Peyer's patch (tissue), 4 donors: Measurements from ENCODE around the gene RNF166. TPM values are rescaled to one million over a fixed set of nuclear protein-coding genes. Genes with fewer than 3 reads are reported as not detected.

Source experiments
- DNase-seq, 3 donors: peaks; one replicate each; pipeline ENCODE4 v3.0.0-alpha.2; 2017 to 2019
- H3K27ac ChIP-seq, 4 donors: fragments of 200-600 bp; sonication (generic); one replicate each; pipeline ENCODE4 v1.5.1; 2016 to 2019
- H3K27me3 ChIP-seq, 2 donors: fragments of 200-600 bp; sonication (generic); one replicate each; pipeline ENCODE4 v1.5.1; 2019
- H3K36me3 ChIP-seq, 3 donors: fragments of 200-600 bp; sonication (generic); one replicate each; pipeline ENCODE4 v1.5.1; 2016 to 2019
- H3K4me1 ChIP-seq, 4 donors: fragments of 200-600 bp; sonication (generic); one replicate each; pipeline ENCODE4 v1.5.1; 2016 to 2019
- H3K4me3 ChIP-seq, 4 donors: fragments of 200-600 bp; sonication (generic); 1 replicate in 3 of 4; 2 replicates in 1 of 4; pipeline ENCODE4 v1.5.1; 2016 to 2019; ENCODE audit warnings: mild to moderate bottlenecking in 1 of 4
- H3K9me3 ChIP-seq, 4 donors: fragments of 200-600 bp; sonication (generic); one replicate each; pipeline ENCODE4 v1.5.1; 2016 to 2019; ENCODE audit warnings: mild to moderate bottlenecking in 1 of 4
- CTCF ChIP-seq, 6 experiments: fragments of 450-650 bp in 4 of 6; fragments of 200-600 bp in 2 of 6; sonication (generic) in 1 of 6; IDR thresholded peaks; one replicate each; pipeline ENCODE4 v1.5.1; 2017 to 2019; ENCODE audit warnings: antibody characterized with exemption in 6 of 6, mild to moderate bottlenecking in 3 of 6, moderate library complexity in 1 of 6
- POLR2A ChIP-seq, 2 donors: fragments of 450-650 bp; IDR thresholded peaks; one replicate each; pipeline ENCODE4 v1.5.1; 2017; ENCODE audit warnings: antibody characterized with exemption in 2 of 2, mild to moderate bottlenecking in 2 of 2, moderate library complexity in 2 of 2
- total RNA-seq, 4 donors: library from RNA; depleted of rRNA; stranded (reverse); fragments of >200 nt; gene quantifications; one replicate each; pipeline ENCODE4 v1.1.0, GENCODE V29; 2016

The RNF166 gene
- total RNA-seq, 4 donors from 2014 or later, result 14.5 to 64.4 (median 23.1) TPM

GRCh38 chr16:88665148-88665547 is 41.1 kb downstream of the RNF166 start:
- H3K4me3 ChIP-seq, result no peak overlapping the region
- peaks cover 0 to 27% (median 2%) of the 10 kb centered on the region in 4 donors for H3K4me1 ChIP-seq
- TF ChIP-seq CTCF (IDR thresholded peaks at IDR 0.05), result no peak
- TF ChIP-seq POLR2A (IDR thresholded peaks at IDR 0.05), result no peak
- no peak overlapping the region for H3K27ac ChIP-seq
- no peaks in the 10 kb centered on the region for H3K36me3 ChIP-seq
- H3K9me3 ChIP-seq, result no peaks in the 10 kb centered on the region
- no peaks in the 10 kb centered on the region for H3K27me3 ChIP-seq
- no peak for DNase-seq

GRCh38 chr16:88662843-88663606 is 43.2 kb downstream of the RNF166 start, which contains the start of gene MVD:
TSS of gene MVD (minus strand) at chr16:88663091. CDS start at chr16:88663080, 11 bp downstream.
- Histone ChIP-seq H3K27ac (peak within 1 kb of the TSS; percentile 84 to 96 (median 94)), H3K9me3 (no peaks in the 10 kb centered on the region), H3K4me1 (peaks cover 0 to 33% (median 2%) of the 10 kb centered on the region in 4 donors), H3K4me3 (peak within 1 kb of the TSS; percentile 75 to 98 (median 92)), H3K36me3 (peaks cover 0 to under 1% (median 0%) of the 10 kb centered on the region in 3 donors), H3K27me3 (no peaks in the 10 kb centered on the region)
- DNase-seq, result peak; percentile 96 to 98 (median 98)
- peak; percentile 85 to 92 for TF ChIP-seq POLR2A (IDR thresholded peaks at IDR 0.05)
- TF ChIP-seq CTCF (IDR thresholded peaks at IDR 0.05), result peak in 1 of 6 experiments; percentile 2

- H3K4me1 ChIP-seq, result peaks cover 0 to 33% (median 2%) of the 10 kb centered on the region in 4 donors
- TF ChIP-seq POLR2A (IDR thresholded peaks at IDR 0.05) (no peak), CTCF (IDR thresholded peaks at IDR 0.05) (no peak)
- H3K9me3 ChIP-seq, result no peaks in the 10 kb centered on the region
- peak overlapping the region; percentile 84 to 96 (median 94) for H3K27ac ChIP-seq
- H3K27me3 ChIP-seq, result no peaks in the 10 kb centered on the region
- peaks cover 0 to 7% (median 0%) of the 10 kb centered on the region in 3 donors for H3K36me3 ChIP-seq
- peak in 1 of 3 donors; percentile 52 for DNase-seq
- peak overlapping the region; percentile 75 to 98 (median 92) for H3K4me3 ChIP-seq
These were observed 43.9 kb downstream of the RNF166 start for GRCh38 chr16:88662222-88662842.

- H3K36me3 ChIP-seq, result peaks cover 0 to 16% (median 0%) of the 10 kb centered on the region in 3 donors
These were observed 44.7 kb downstream of the RNF166 start for GRCh38 chr16:88661468-88661867.

GRCh38 chr16:88659160-88659559 is 47.0 kb downstream of the RNF166 start:
- H3K4me3 ChIP-seq, result no peak overlapping the region
- peaks cover 0 to 36% (median 0%) of the 10 kb centered on the region in 3 donors for H3K36me3 ChIP-seq
- TF ChIP-seq CTCF (IDR thresholded peaks at IDR 0.05) (no peak), POLR2A (IDR thresholded peaks at IDR 0.05) (no peak)
- H3K27me3 ChIP-seq, result no peaks in the 10 kb centered on the region
- DNase-seq, result no peak
- H3K9me3 ChIP-seq, result no peaks in the 10 kb centered on the region
- H3K4me1 ChIP-seq, result peaks cover 0 to 28% (median 2%) of the 10 kb centered on the region in 4 donors
- no peak overlapping the region for H3K27ac ChIP-seq

More at GRCh38 chr16:88661468-88661867, 44.7 kb downstream of the RNF166 start:
- Histone ChIP-seq H3K9me3 (no peaks in the 10 kb centered on the region), H3K4me3 (no peak overlapping the region), H3K27ac (no peak overlapping the region), H3K4me1 (peaks cover 0 to 33% (median 2%) of the 10 kb centered on the region in 4 donors), H3K27me3 (no peaks in the 10 kb centered on the region)
- no peak for DNase-seq
- TF ChIP-seq CTCF (IDR thresholded peaks at IDR 0.05) (no peak), POLR2A (IDR thresholded peaks at IDR 0.05) (no peak)
